ENCODE results near the gene KASH5.

KASH5 gene

DNA sequence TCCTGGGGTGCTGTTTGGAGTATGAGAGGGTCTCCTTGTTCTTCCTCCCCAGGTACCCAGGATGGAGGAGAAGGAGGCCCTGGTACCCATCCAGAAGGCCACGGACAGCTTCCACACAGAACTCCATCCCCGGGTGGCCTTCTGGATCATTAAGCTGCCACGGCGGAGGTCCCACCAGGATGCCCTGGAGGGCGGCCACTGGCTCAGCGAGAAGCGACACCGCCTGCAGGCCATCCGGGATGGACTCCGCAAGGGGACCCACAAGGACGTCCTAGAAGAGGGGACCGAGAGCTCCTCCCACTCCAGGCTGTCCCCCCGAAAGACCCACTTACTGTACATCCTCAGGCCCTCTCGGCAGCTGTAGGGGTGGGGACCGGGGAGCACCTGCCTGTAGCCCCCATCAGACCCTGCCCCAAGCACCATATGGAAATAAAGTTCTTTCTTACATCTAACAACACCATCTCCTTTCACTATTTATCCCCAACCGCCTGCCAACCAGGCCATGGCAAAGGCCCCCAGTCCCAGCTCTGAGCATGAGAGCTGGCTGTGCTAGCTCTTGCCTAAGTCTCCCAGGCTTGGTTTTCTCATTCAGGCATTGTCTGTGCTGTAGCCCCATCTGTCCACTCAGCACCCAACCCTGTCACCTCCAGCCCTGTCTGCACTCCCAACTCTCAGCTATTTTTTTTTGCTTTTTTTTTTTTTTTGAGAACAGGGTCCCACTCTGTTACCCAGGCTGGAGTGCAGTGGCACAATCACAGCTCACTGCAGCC, 13.2 kb upstream of the KASH5 start:
- no peak overlapping the region for H3K4me2 ChIP-seq (ENCODE audit: low read length)
- H3K4me3 ChIP-seq (ENCODE audit: low read length) = no peak overlapping the region
- no peak for TF ChIP-seq EZH2phosphoT487 (IDR thresholded peaks at IDR 0.05; ENCODE audit: low read depth)
- no peaks in the 10 kb centered on the region for H4K20me1 ChIP-seq (ENCODE audit: insufficient read depth, low read length)
- no peak overlapping the region for H2AFZ ChIP-seq (ENCODE audit: low read depth, low read length)
- H3K9me3 ChIP-seq (ENCODE audit: insufficient read depth, low read length) = peaks cover 6% of the 10 kb centered on the region
- H3K79me2 ChIP-seq (ENCODE audit: low read length) = no peaks in the 10 kb centered on the region
- peaks cover 9% of the 10 kb centered on the region for H3K36me3 ChIP-seq (replicated peaks; ENCODE audit: low read depth, low read length)
- H3K27ac ChIP-seq (ENCODE audit: low read length) = no peak overlapping the region
- no peak overlapping the region for H3K9ac ChIP-seq (ENCODE audit: low read length)
- peaks cover 4% of the 10 kb centered on the region; the same call in 1 of the 2 replicates for H3K27me3 ChIP-seq (ENCODE audit: low read depth, low read length)
- no peaks in the 10 kb centered on the region for H3K4me1 ChIP-seq (ENCODE audit: low read length)

GRCh38 chr19:49378512-49378911, 9.5 kb upstream of the KASH5 start:
- no peak overlapping the region for H3K27ac ChIP-seq (ENCODE audit: low read length)
- H3K79me2 ChIP-seq (ENCODE audit: low read length) = no peaks in the 10 kb centered on the region
- no peaks in the 10 kb centered on the region for H3K36me3 ChIP-seq (replicated peaks; ENCODE audit: low read depth, low read length)
- no peak for TF ChIP-seq CTCF (IDR thresholded peaks at IDR 0.05; ENCODE audit: low read depth, low read length)
- no peak for TF ChIP-seq EZH2phosphoT487 (IDR thresholded peaks at IDR 0.05; ENCODE audit: low read depth)
- H2AFZ ChIP-seq (ENCODE audit: low read depth, low read length) = no peak overlapping the region
- no peaks in the 10 kb centered on the region for H4K20me1 ChIP-seq (ENCODE audit: insufficient read depth, low read length)
- peaks cover 1% of the 10 kb centered on the region; the same call in 1 of the 2 replicates for H3K27me3 ChIP-seq (ENCODE audit: low read depth, low read length)
- no peak overlapping the region for H3K9ac ChIP-seq (ENCODE audit: low read length)
- no peak overlapping the region for H3K4me2 ChIP-seq (ENCODE audit: low read length)
- H3K9me3 ChIP-seq (ENCODE audit: insufficient read depth, low read length) = no peaks in the 10 kb centered on the region
- H3K4me1 ChIP-seq (ENCODE audit: low read length) = no peaks in the 10 kb centered on the region
- H3K4me3 ChIP-seq (ENCODE audit: low read length) = no peak overlapping the region

- Histone ChIP-seq H3K4me2 (ENCODE audit: low read length) (no peak overlapping the region), H2AFZ (ENCODE audit: low read depth, low read length) (no peak overlapping the region), H3K79me2 (ENCODE audit: low read length) (no peaks in the 10 kb centered on the region), H3K9ac (ENCODE audit: low read length) (no peak overlapping the region), H3K27me3 (ENCODE audit: low read depth, low read length) (no peaks in the 10 kb centered on the region), H3K4me3 (ENCODE audit: low read length) (no peak overlapping the region), H3K9me3 (ENCODE audit: insufficient read depth, low read length) (no peaks in the 10 kb centered on the region), H3K27ac (ENCODE audit: low read length) (no peak overlapping the region), H3K4me1 (ENCODE audit: low read length) (no peaks in the 10 kb centered on the region), H3K36me3 (replicated peaks; ENCODE audit: low read depth, low read length) (no peaks in the 10 kb centered on the region), H4K20me1 (ENCODE audit: insufficient read depth, low read length) (no peaks in the 10 kb centered on the region)
- TF ChIP-seq CTCF (IDR thresholded peaks at IDR 0.05; ENCODE audit: low read depth, low read length) (no peak), EZH2phosphoT487 (IDR thresholded peaks at IDR 0.05; ENCODE audit: low read depth) (no peak)
Observed at GRCh38 chr19:49380391-49380790, 7.7 kb upstream of the KASH5 start.

DNA sequence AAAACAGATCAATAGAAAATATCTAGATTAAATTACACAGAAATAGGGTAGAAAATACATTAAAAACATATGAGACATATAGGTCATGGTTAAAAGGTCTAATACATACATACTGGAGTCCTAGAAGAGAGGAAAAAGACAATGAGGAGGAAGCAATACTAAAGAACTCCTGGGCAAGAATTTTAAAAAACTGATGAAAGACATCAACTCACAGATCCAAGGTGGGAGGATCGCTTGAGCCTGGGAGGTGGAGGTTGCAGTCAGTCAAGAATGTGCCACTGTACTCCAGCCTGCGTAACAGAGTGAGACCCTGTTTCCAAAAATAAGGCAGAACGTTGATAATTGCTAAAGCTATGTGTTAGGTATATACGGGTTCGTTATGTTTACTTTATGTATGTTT, 5.4 kb upstream of the KASH5 start:
- no peaks in the 10 kb centered on the region for H3K27me3 ChIP-seq (ENCODE audit: low read depth, low read length)
- H3K9ac ChIP-seq (ENCODE audit: low read length) = no peak overlapping the region
- H2AFZ ChIP-seq (ENCODE audit: low read depth, low read length) = no peak overlapping the region
- H3K36me3 ChIP-seq (replicated peaks; ENCODE audit: low read depth, low read length) = no peaks in the 10 kb centered on the region
- H3K4me3 ChIP-seq (ENCODE audit: low read length) = no peak overlapping the region
- no peaks in the 10 kb centered on the region for H3K79me2 ChIP-seq (ENCODE audit: low read length)
- no peak overlapping the region for H3K27ac ChIP-seq (ENCODE audit: low read length)
- H3K4me2 ChIP-seq (ENCODE audit: low read length) = no peak overlapping the region
- no peaks in the 10 kb centered on the region for H3K9me3 ChIP-seq (ENCODE audit: insufficient read depth, low read length)
- no peaks in the 10 kb centered on the region for H4K20me1 ChIP-seq (ENCODE audit: insufficient read depth, low read length)
- no peak for TF ChIP-seq EZH2phosphoT487 (IDR thresholded peaks at IDR 0.05; ENCODE audit: low read depth)
- TF ChIP-seq CTCF (IDR thresholded peaks at IDR 0.05; ENCODE audit: low read depth, low read length) = no peak
- H3K4me1 ChIP-seq (ENCODE audit: low read length) = peaks cover 6% of the 10 kb centered on the region
